HEK293T (cell line): ENCODE measurements around the gene SPEM3.

ENCODE experiments used
- CTCF ChIA-PET: fragments of 350-600 bp; formaldehyde crosslinking; extraction: SDS; loops from one replicate; lab custom pipeline; 2021; ENCODE audit warnings: antibody characterized with exemption, inconsistent platforms; lab: Yijun Ruan, JAX
- POLR2A ChIA-PET: fragments of 350-600 bp; formaldehyde crosslinking; extraction: SDS; loops from one replicate; lab custom pipeline; 2020; ENCODE audit warnings: antibody characterized with exemption, inconsistent platforms; lab: Yijun Ruan, JAX
- DNase-seq: peaks from one replicate; pipeline ENCODE4 v3.0.0; 2012; ENCODE audit warnings: mixed read lengths; ENCODE audit errors: extremely low spot score
- ARNT ChIP-seq: fragments of 450-650 bp; IDR thresholded peaks from 2 replicates; pipeline ENCODE4 v1.6.1; 2017; ENCODE audit warnings: mild to moderate bottlenecking
- BHLHE40 ChIP-seq: fragments of 450-650 bp; IDR thresholded peaks from 2 replicates; pipeline ENCODE4 v1.6.1; 2016; ENCODE audit warnings: mild to moderate bottlenecking, moderate library complexity, borderline replicate concordance
- CTBP1 ChIP-seq: fragments of 450-650 bp; IDR thresholded peaks from 2 replicates; pipeline ENCODE4 v1.6.1; 2016; ENCODE audit warnings: borderline replicate concordance
- ELF4 ChIP-seq: fragments of 450-650 bp; IDR thresholded peaks from 2 replicates; pipeline ENCODE4 v1.6.1; 2017; ENCODE audit warnings: antibody characterized with exemption
- FOXA1 ChIP-seq: fragments of 450-650 bp; IDR thresholded peaks from 2 replicates; pipeline ENCODE4 v1.6.1; 2016; ENCODE audit warnings: mild to moderate bottlenecking
- FOXK2 ChIP-seq: fragments of 450-650 bp; IDR thresholded peaks from 2 replicates; pipeline ENCODE4 v1.6.1; 2016; ENCODE audit warnings: mild to moderate bottlenecking
- FOXM1 ChIP-seq: fragments of 450-650 bp; IDR thresholded peaks from 2 replicates; pipeline ENCODE4 v1.6.1; 2017; ENCODE audit warnings: mild to moderate bottlenecking, borderline replicate concordance
- HDGF ChIP-seq: fragments of 450-650 bp; IDR thresholded peaks from 2 replicates; pipeline ENCODE4 v1.6.1; 2017; ENCODE audit warnings: antibody characterized with exemption, borderline replicate concordance
- L3MBTL2 ChIP-seq: fragments of 450-650 bp; conservative IDR thresholded peaks from 2 replicates; pipeline ENCODE4 v1.6.1; 2016; ENCODE audit warnings: mild to moderate bottlenecking
- LEF1 ChIP-seq: fragments of 450-650 bp; IDR thresholded peaks from 2 replicates; pipeline ENCODE4 v1.6.1; 2017; ENCODE audit warnings: mild to moderate bottlenecking, borderline replicate concordance
- NFRKB ChIP-seq: fragments of 450-650 bp; IDR thresholded peaks from 2 replicates; pipeline ENCODE4 v1.6.1; 2016; ENCODE audit warnings: mild to moderate bottlenecking, moderate library complexity
- PKNOX1 ChIP-seq: fragments of 450-650 bp; IDR thresholded peaks from 2 replicates; pipeline ENCODE4 v1.6.1; 2016
- SP1 ChIP-seq: fragments of 450-650 bp; IDR thresholded peaks from 2 replicates; pipeline ENCODE4 v1.6.1; 2017
- SUZ12 ChIP-seq: fragments of 450-650 bp; IDR thresholded peaks from 2 replicates; pipeline ENCODE4 v1.6.1; 2016; ENCODE audit warnings: mild to moderate bottlenecking
- TARDBP ChIP-seq: fragments of 450-650 bp; IDR thresholded peaks from 2 replicates; pipeline ENCODE4 v1.6.1; 2016
- ZNF384 ChIP-seq: fragments of 450-650 bp; IDR thresholded peaks from 2 replicates; pipeline ENCODE4 v1.6.1; 2016

The SPEM3 gene

GRCh38 chr17:7383742-7384488, 44.7 kb upstream of the SPEM3 start:
- DNase-seq = no peak
- TF ChIP-seq FOXA1 (no peak), SUZ12 (no peak), TARDBP (no peak), CTBP1 (no peak), L3MBTL2 (no peak), ELF4 (no peak), ZNF384 (no peak), ARNT (no peak), NFRKB (no peak), SP1 (no peak), HDGF (no peak), LEF1 (no peak), FOXM1 (no peak)
- ChIA-PET CTCF (no interaction called here), POLR2A (no interaction called here)

- CTCF ChIA-PET = no interaction called here
- POLR2A ChIA-PET = interaction anchor here (1.2 kb wide), 1 partner anchor 20 kb away, joined by 3 read pairs; the partner anchor contains the start of gene TMEM256
Observed at GRCh38 chr17:7384489-7385081, 44.1 kb upstream of the SPEM3 start.

GRCh38 chr17:7388856-7389255, 39.8 kb upstream of the SPEM3 start:
- DNase-seq = no peak
- CTCF ChIA-PET = no interaction called here
- no peak for TF ChIP-seq ZNF384
- no peak for TF ChIP-seq FOXK2
- no peak for TF ChIP-seq ELF4
- TF ChIP-seq LEF1 = no peak
- TF ChIP-seq TARDBP = no peak
- no peak for TF ChIP-seq SP1
- POLR2A ChIA-PET = interaction anchor here (1.5 to 1.6 kb wide), 2 partner anchors 9 to 15 kb away, joined by 4 to 6 read pairs; partner anchors contain the start of gene TMEM256

More at GRCh38 chr17:7384489-7385081, 44.1 kb upstream of the SPEM3 start:
- no peak for TF ChIP-seq TARDBP
- no peak for TF ChIP-seq CTBP1
- TF ChIP-seq BHLHE40 = no peak
- TF ChIP-seq PKNOX1 = no peak
- no peak for TF ChIP-seq L3MBTL2
- no peak for TF ChIP-seq NFRKB
- no peak for TF ChIP-seq ZNF384
- no peak for TF ChIP-seq SP1
- no peak for TF ChIP-seq LEF1
- no peak for TF ChIP-seq HDGF
- DNase-seq = no peak

GRCh38 chr17:7389924-7390910, 38.4 kb upstream of the SPEM3 start:
- ChIA-PET CTCF (no interaction called here), POLR2A (no interaction called here)
- DNase-seq = no peak
- TF ChIP-seq FOXA1 (no peak), CTBP1 (no peak), SUZ12 (no peak), BHLHE40 (no peak), FOXK2 (no peak), ZNF384 (no peak), ELF4 (no peak)

GRCh38 chr17:7391307-7391706, 37.4 kb upstream of the SPEM3 start:
- DNase-seq = no peak
- TF ChIP-seq SP1 (no peak), L3MBTL2 (no peak)
- POLR2A ChIA-PET = no interaction called here
- CTCF ChIA-PET = no interaction called here

- POLR2A ChIA-PET = no interaction called here
- CTCF ChIA-PET = no interaction called here
- no peak for TF ChIP-seq CTBP1
- no peak for DNase-seq
Observed at GRCh38 chr17:7392696-7393612, 35.7 kb upstream of the SPEM3 start.
